Gastroesophageal sphincter (tissue), 4 donors: ENCODE data around the gene PLXDC1. TPM values are rescaled to one million over a fixed set of nuclear protein-coding genes. Genes with fewer than 3 reads are reported as not detected.
"Not testable (repeated sequence)": the region's sequence is repeated elsewhere in the genome, so short reads cannot be mapped to it uniquely, and the experiment has no call there.

Experiments used
- ATAC-seq: fragments of 150-250 bp; one replicate; pipeline ENCODE4 v1.9.1; 2016; ENCODE audit warnings: mild to moderate bottlenecking, moderate library complexity
- H3K27ac ChIP-seq, 4 donors: fragments of 200-600 bp; sonication (generic) in 3 of 4; 1 replicate in 3 of 4; 2 replicates in 1 of 4; pipeline ENCODE4 v1.5.1; 2016 to 2019
- H3K27me3 ChIP-seq: fragments of 200-600 bp; sonication (generic); one replicate; pipeline ENCODE4 v1.5.1; 2019
- H3K36me3 ChIP-seq, 2 donors: fragments of 200-600 bp; sonication (generic); one replicate each; pipeline ENCODE4 v1.5.1; 2019; ENCODE audit warnings: control low read depth in 1 of 2
- H3K4me1 ChIP-seq, 3 donors: fragments of 200-600 bp; sonication (generic); 1 replicate in 2 of 3; 2 replicates in 1 of 3; pipeline ENCODE4 v1.5.1; 2016 to 2019; ENCODE audit warnings: control low read depth in 2 of 3
- H3K4me3 ChIP-seq, 2 donors: fragments of 200-600 bp; sonication (generic); one replicate each; pipeline ENCODE4 v1.5.1; 2019; ENCODE audit warnings: mild to moderate bottlenecking in 1 of 2, moderate library complexity in 1 of 2
- H3K9me3 ChIP-seq, 3 donors: fragments of 200-600 bp; sonication (generic); one replicate each; pipeline ENCODE4 v1.5.1; 2017 to 2019; ENCODE audit warnings: control low read depth in 2 of 3
- CTCF ChIP-seq, 4 experiments: fragments of 200-600 bp in 2 of 4; fragments of 450-650 bp in 2 of 4; sonication (generic) in 1 of 4; IDR thresholded peaks; one replicate each; pipeline ENCODE4 v1.5.1; 2017 to 2019; ENCODE audit warnings: antibody characterized with exemption in 4 of 4, mild to moderate bottlenecking in 2 of 4, moderate library complexity in 2 of 4
- EP300 ChIP-seq: sonication (generic); formaldehyde crosslinking; IDR thresholded peaks from one replicate; pipeline ENCODE4 v1.6.1; 2017; ENCODE audit warnings: antibody characterized with exemption, mild to moderate bottlenecking
- POLR2A ChIP-seq, 2 donors: fragments of 450-650 bp; IDR thresholded peaks; one replicate each; pipeline ENCODE4 v1.6.1; 2017; ENCODE audit warnings: antibody characterized with exemption in 2 of 2, mild to moderate bottlenecking in 2 of 2, moderate library complexity in 1 of 2
- POLR2AphosphoS5 ChIP-seq: sonication (generic); formaldehyde crosslinking; IDR thresholded peaks from one replicate; pipeline ENCODE4 v1.6.1; 2017; ENCODE audit warnings: antibody characterized with exemption
- WGBS, 2 donors: methylation state at CpG; one replicate each; pipeline ENCODE4 v1.1.5; 2018; ENCODE audit warnings: low coverage in 1 of 2; 5-methylcytosine and 5-hydroxymethylcytosine counted together
- total RNA-seq, 4 donors: library from RNA; depleted of rRNA; stranded (reverse); fragments of >200 nt; gene quantifications; one replicate each; pipeline ENCODE4 v1.1.0, GENCODE V29; 2016

PLXDC1 gene
- total RNA-seq, 4 donors from 2014 or later: 5.5 to 21.6 (median 17.4) TPM

GRCh38 chr17:39170558-39170957 lies 19.1 kb upstream of the PLXDC1 start:
- no peak overlapping the region for H3K4me3 ChIP-seq
- H3K36me3 ChIP-seq: peaks cover 0 to 5% of the 10 kb centered on the region in 2 donors
- H3K27me3 ChIP-seq: peaks cover 4% of the 10 kb centered on the region
- TF ChIP-seq EP300 (no peak), POLR2AphosphoS5 (no peak), POLR2A (IDR thresholded peaks at IDR 0.05) (no peak), CTCF (IDR thresholded peaks at IDR 0.05) (no peak)
- peaks cover 0 to 4% (median 0%) of the 10 kb centered on the region in 3 donors for H3K9me3 ChIP-seq
- H3K4me1 ChIP-seq: peaks cover 0 to 28% (median 4%) of the 10 kb centered on the region in 3 donors
- H3K27ac ChIP-seq: no peak overlapping the region
- ATAC-seq: no peak
- 73 to 100% methylated on average over 2 to 6 of the region's 6 CpGs for WGBS, 2 donors

- no peak for ATAC-seq
- Histone ChIP-seq H3K4me1 (peaks cover 0 to 31% (median 4%) of the 10 kb centered on the region in 3 donors), H3K9me3 (peaks cover 0 to 4% (median 0%) of the 10 kb centered on the region in 3 donors), H3K36me3 (peaks cover 0 to under 1% of the 10 kb centered on the region in 2 donors), H3K27me3 (peaks cover 4% of the 10 kb centered on the region), H3K27ac (no peak overlapping the region), H3K4me3 (no peak overlapping the region)
- 58 to 88% methylated on average over 4 of the region's 4 CpGs for WGBS, 2 donors
- TF ChIP-seq POLR2A (IDR thresholded peaks at IDR 0.05) (no peak), EP300 (no peak), CTCF (IDR thresholded peaks at IDR 0.05) (no peak), POLR2AphosphoS5 (no peak)
Measured at GRCh38 chr17:39170109-39170508, 18.7 kb upstream of the PLXDC1 start.

GRCh38 chr17:39169518-39169917 lies 18.1 kb upstream of the PLXDC1 start:
- Histone ChIP-seq H3K27ac (no peak overlapping the region), H3K36me3 (no peaks in the 10 kb centered on the region), H3K27me3 (peaks cover 4% of the 10 kb centered on the region), H3K9me3 (peaks cover 0 to 4% (median 0%) of the 10 kb centered on the region in 3 donors), H3K4me3 (no peak overlapping the region), H3K4me1 (peaks cover 0 to 31% (median 4%) of the 10 kb centered on the region in 3 donors)
- WGBS, 2 donors: 68 to 83% methylated on average over 1 to 2 of the region's 3 CpGs
- TF ChIP-seq CTCF (IDR thresholded peaks at IDR 0.05) (no peak), POLR2AphosphoS5 (no peak), POLR2A (IDR thresholded peaks at IDR 0.05) (no peak)
- ATAC-seq: no peak

- ATAC-seq: no peak
- Histone ChIP-seq H3K4me1 (peaks cover 0 to 33% (median 5%) of the 10 kb centered on the region in 3 donors), H3K4me3 (no peak overlapping the region), H3K27ac (no peak overlapping the region), H3K9me3 (peaks cover 0 to 4% (median 0%) of the 10 kb centered on the region in 3 donors), H3K36me3 (no peaks in the 10 kb centered on the region), H3K27me3 (peaks cover 4% of the 10 kb centered on the region)
- TF ChIP-seq POLR2AphosphoS5 (no peak), POLR2A (IDR thresholded peaks at IDR 0.05) (no peak), EP300 (no peak), CTCF (IDR thresholded peaks at IDR 0.05) (no peak)
- 89 to 96% methylated on average over 13 to 14 of the region's 14 CpGs for WGBS, 2 donors
Measured at GRCh38 chr17:39169101-39169500, 17.7 kb upstream of the PLXDC1 start.

- not testable (repeated sequence) for H3K27ac ChIP-seq, H3K4me3 ChIP-seq, H3K9me3 ChIP-seq, H3K27me3 ChIP-seq, ATAC-seq, H3K36me3 ChIP-seq
- WGBS, 2 donors: 94% methylated on average over 5 to 8 of the region's 10 CpGs
- peaks cover 0 to 39% (median 9%) of the 10 kb centered on the region in 3 donors for H3K4me1 ChIP-seq
Measured at GRCh38 chr17:39168503-39168902, 17.1 kb upstream of the PLXDC1 start.
